Testis (tissue), 2 donors: Measurements from ENCODE around the gene SSR4.

Experiments
- POLR2A ChIP-seq: fragments of 450-650 bp; IDR thresholded peaks from one replicate; pipeline ENCODE4 v1.6.1; 2017; ENCODE audit warnings: antibody characterized with exemption, mild to moderate bottlenecking, moderate library complexity
- TF ChIP-seq, protein P1 (sequence below), 3 experiments: fragments of 450-650 bp in 2 of 3; fragments of 200-600 bp in 1 of 3; sonication (generic) in 1 of 3; IDR thresholded peaks; one replicate each; pipeline ENCODE4 v1.5.1; 2016 to 2019; ENCODE audit warnings: antibody characterized with exemption in 3 of 3, mild to moderate bottlenecking in 2 of 3, moderate library complexity in 1 of 3

DNA sequence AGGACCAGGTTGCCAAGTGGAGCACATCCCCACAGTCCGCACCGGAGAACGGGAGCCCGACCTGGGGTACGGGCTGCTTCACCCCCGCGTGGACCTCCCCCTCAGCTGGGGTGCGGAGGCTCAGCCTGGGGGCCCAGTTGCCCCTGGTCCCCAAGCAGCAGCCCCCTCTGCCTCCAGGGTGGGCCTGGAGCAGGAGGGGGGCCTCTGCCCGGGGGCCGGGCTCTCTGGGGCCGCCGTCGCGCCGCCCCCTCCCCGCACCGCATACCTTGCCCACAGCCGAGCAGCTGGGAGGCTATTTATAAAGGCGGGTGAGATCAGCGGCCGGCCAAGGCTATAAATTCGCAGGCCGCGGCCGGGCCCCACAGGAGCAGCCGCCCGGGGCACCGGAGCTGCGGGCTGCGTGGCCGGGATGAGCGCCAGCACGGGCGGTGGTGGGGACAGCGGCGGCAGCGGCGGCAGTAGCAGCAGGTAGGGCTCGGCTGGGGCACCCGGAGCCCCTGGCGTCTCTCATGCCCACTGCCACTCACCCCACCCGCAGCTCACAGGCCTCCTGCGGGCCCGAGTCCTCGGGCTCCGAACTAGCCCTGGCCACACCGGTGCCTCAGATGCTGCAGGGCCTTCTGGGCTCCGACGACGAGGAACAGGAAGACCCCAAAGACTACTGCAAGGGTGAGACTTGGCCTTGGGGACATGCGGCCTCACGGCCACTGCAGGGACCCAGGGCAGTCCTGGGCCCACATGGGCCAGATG, 13.6 kb upstream of the SSR4 start, which contains the start of gene SRPK3:
- TF ChIP-seq POLR2A: no peak
- TF ChIP-seq, protein P1, sequence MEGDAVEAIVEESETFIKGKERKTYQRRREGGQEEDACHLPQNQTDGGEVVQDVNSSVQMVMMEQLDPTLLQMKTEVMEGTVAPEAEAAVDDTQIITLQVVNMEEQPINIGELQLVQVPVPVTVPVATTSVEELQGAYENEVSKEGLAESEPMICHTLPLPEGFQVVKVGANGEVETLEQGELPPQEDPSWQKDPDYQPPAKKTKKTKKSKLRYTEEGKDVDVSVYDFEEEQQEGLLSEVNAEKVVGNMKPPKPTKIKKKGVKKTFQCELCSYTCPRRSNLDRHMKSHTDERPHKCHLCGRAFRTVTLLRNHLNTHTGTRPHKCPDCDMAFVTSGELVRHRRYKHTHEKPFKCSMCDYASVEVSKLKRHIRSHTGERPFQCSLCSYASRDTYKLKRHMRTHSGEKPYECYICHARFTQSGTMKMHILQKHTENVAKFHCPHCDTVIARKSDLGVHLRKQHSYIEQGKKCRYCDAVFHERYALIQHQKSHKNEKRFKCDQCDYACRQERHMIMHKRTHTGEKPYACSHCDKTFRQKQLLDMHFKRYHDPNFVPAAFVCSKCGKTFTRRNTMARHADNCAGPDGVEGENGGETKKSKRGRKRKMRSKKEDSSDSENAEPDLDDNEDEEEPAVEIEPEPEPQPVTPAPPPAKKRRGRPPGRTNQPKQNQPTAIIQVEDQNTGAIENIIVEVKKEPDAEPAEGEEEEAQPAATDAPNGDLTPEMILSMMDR (IDR thresholded peaks at IDR 0.05): no peak
